ENCODE data around the gene NCL. TPM values are rescaled to one million over a fixed set of nuclear protein-coding genes. Genes with fewer than 3 reads are reported as not detected.

Gene NCL
- total and polyA plus RNA-seq, 2 of the 13 experiments (the other 11 are each of a cell fraction or from before 2014, with no cell fraction given): 105 to 779 TPM

- TF ChIP-seq, protein P1, sequence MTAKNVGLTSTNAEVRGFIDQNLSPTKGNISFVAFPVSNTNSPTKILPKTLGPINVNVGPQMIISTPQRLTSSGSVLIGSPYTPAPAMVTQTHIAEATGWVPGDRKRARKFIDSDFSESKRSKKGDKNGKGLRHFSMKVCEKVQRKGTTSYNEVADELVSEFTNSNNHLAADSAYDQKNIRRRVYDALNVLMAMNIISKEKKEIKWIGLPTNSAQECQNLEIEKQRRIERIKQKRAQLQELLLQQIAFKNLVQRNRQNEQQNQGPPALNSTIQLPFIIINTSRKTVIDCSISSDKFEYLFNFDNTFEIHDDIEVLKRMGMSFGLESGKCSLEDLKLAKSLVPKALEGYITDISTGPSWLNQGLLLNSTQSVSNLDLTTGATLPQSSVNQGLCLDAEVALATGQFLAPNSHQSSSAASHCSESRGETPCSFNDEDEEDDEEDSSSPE (CRISPR knock-in tag; IDR thresholded peaks at IDR 0.05): no peak
- no peak for TF ChIP-seq IKZF4 (CRISPR knock-in tag; IDR thresholded peaks at IDR 0.05; ENCODE audit: borderline replicate concordance, low read depth, not compliant biosample characterization)
- TF ChIP-seq RARA (CRISPR knock-in tag; IDR thresholded peaks at IDR 0.05): 0 out of 2 replicates have a peak, but pooled peaks have one; percentile 29
- TF ChIP-seq TBX2 (CRISPR knock-in tag; IDR thresholded peaks at IDR 0.05; ENCODE audit: borderline replicate concordance): no peak
- TF ChIP-seq NONO (IDR thresholded peaks at IDR 0.05): no peak
- TF ChIP-seq NONO (CRISPR knock-in tag; conservative IDR thresholded peaks at IDR 0.05): no peak
- no peak for TF ChIP-seq FOXA3 (CRISPR knock-in tag; IDR thresholded peaks at IDR 0.05)
- TF ChIP-seq XRCC5 (optimal IDR thresholded peaks at IDR 0.05; ENCODE audit: low read length): no peak
- TF ChIP-seq, protein P2, sequence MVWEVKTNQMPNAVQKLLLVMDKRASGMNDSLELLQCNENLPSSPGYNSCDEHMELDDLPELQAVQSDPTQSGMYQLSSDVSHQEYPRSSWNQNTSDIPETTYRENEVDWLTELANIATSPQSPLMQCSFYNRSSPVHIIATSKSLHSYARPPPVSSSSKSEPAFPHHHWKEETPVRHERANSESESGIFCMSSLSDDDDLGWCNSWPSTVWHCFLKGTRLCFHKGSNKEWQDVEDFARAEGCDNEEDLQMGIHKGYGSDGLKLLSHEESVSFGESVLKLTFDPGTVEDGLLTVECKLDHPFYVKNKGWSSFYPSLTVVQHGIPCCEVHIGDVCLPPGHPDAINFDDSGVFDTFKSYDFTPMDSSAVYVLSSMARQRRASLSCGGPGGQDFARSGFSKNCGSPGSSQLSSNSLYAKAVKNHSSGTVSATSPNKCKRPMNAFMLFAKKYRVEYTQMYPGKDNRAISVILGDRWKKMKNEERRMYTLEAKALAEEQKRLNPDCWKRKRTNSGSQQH (CRISPR knock-in tag; IDR thresholded peaks at IDR 0.05; ENCODE audit: low read depth): no peak
- no peak for TF ChIP-seq REST (IDR thresholded peaks at IDR 0.05; ENCODE audit: borderline replicate concordance in 1 of 2, low read depth in 1 of 2, low read length in 2 of 2)
- no peak for TF ChIP-seq DMAP1 (CRISPR knock-in tag; IDR thresholded peaks at IDR 0.05)
- TF ChIP-seq KLF16 (CRISPR knock-in tag; IDR thresholded peaks at IDR 0.05): no peak
- TF ChIP-seq ZNF501 (CRISPR knock-in tag; IDR thresholded peaks at IDR 0.05): no peak
- no peak for TF ChIP-seq UBTF (CRISPR knock-in tag; IDR thresholded peaks at IDR 0.05)
- no peak for TF ChIP-seq EZH2 (conservative IDR thresholded peaks at IDR 0.05; ENCODE audit: low read depth, low read length)
- peak; percentile 22; the same call in 1 of the 2 replicates for TF ChIP-seq HDAC1 (CRISPR knock-in tag; IDR thresholded peaks at IDR 0.05)
- no peak for TF ChIP-seq TP53 (CRISPR knock-in tag; conservative IDR thresholded peaks at IDR 0.05)
- TF ChIP-seq MIER2 (CRISPR knock-in tag; IDR thresholded peaks at IDR 0.05): no peak
- no peak for TF ChIP-seq ATM (IDR thresholded peaks at IDR 0.05; ENCODE audit: borderline replicate concordance)
- no peak for TF ChIP-seq TGIF2 (CRISPR knock-in tag; IDR thresholded peaks at IDR 0.05)
- no peak for TF ChIP-seq NFATC3 (CRISPR knock-in tag; IDR thresholded peaks at IDR 0.05)
- no peak for TF ChIP-seq ZNF737 (CRISPR knock-in tag; IDR thresholded peaks at IDR 0.05; ENCODE audit: borderline replicate concordance)
Observed at GRCh38 chr2:231449503-231450054, 14.7 kb downstream of the NCL start (continued).

All from HepG2 (cell line).